ENCODE data around the gene DTNBP1.
A peak's percentile ranks its signal among the peaks of the same experiment; 100 is the strongest.

Gene DTNBP1

DNA sequence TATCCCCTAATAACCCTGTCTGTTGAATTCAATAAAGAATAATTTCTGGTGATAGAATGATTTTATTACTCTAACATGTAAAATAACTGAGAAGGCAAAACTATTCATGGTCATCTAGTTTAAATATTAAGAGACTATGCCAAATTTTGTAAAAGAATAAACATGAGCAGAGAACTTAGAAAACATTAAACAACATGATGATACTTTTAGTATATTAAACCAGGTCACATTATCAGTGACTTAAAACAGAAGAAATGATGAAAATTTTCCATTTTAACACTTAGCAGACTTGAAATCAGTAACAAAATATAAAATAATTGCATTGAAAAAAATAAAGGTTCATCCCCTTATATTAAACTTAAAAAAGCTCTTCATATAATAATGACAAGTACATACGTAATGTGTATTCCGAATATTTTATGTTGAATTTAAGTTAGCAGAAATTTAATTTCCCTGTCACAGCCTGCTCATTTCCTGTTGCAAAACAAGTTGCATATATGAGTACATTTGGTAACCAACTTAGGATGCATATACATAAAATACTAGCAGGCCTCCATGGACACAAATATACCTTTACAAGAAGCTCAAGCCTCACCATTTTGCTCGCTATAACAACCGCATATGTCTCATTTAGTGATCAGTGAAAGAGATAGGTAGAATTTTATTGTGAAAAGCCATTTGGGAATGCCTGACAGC lies 40.6 kb downstream of the DTNBP1 start:
- peak; percentile 24 for DNase-seq

GRCh38 chr6:15621203-15622044 lies 41.4 kb downstream of the DTNBP1 start:
- DNase-seq, result peak; percentile 85

- DNase-seq, result no peak
These were observed 42.2 kb downstream of the DTNBP1 start for GRCh38 chr6:15620611-15621010.

GRCh38 chr6:15619330-15619729 lies 43.5 kb downstream of the DTNBP1 start:
- DNase-seq, result no peak

DNA sequence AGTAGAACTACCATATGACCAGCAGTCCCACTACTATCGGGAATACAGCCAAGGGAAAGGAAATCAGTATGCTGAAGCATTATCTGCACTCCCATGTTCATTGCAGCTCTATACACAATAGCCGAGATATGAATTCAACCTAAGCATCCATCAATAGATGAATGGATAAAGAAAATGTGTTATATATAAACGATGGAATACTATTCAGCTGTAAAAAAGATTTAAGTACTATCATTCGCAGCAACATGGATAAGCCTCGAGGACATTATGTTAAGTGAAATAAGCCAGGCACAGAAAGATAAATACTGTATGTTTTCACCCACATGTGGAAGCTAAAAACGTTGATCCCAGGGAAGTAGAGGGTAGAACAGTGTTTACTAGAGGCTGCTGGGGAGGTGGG lies 44.1 kb downstream of the DTNBP1 start:
- DNase-seq, result no peak

DNA sequence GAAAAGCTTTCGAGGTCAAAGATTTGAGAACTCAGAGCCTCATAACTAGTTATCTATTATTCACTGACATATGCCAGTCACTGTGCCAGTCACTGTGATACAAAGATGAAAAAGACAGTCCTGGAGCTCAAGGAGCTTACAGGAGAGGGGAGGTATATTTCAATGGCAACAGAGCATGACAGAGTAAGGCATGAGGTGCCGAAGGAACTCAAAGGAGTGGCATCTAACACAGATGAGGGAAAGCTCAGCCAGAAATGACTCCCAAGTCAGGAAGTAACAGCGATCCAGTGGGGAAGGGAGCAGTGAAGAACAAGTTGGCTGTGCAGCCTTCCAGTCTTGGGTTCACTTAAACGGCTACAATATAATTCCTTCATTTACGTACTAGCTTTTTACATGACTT lies 46.6 kb downstream of the DTNBP1 start:
- no peak for DNase-seq

DNA sequence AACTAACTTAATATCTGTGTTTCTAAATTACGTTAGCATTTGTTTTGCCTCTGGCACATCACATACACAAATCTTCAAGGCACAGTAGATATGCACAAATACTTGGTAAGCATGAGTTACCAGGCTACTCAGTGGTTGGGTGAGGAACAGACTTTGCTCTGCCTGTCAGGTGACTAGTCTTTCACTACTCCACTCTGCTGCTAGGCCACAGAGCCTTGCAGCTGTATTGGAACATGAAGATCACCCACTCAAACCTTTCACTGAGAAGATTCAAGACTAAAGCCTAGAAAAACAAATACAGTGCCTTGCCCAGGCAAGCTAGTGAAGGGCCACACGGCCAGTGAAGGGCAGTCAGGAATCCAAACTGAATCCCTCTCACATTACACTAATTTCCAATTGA lies 47.0 kb downstream of the DTNBP1 start:
- DNase-seq, result no peak

- DNase-seq, result no peak
These were observed 48.6 kb downstream of the DTNBP1 start for GRCh38 chr6:15614277-15614676.

GRCh38 chr6:15608396-15608795 lies 54.4 kb downstream of the DTNBP1 start:
- no peak for DNase-seq

GRCh38 chr6:15607603-15608002 lies 55.2 kb downstream of the DTNBP1 start:
- no peak for DNase-seq

DNA sequence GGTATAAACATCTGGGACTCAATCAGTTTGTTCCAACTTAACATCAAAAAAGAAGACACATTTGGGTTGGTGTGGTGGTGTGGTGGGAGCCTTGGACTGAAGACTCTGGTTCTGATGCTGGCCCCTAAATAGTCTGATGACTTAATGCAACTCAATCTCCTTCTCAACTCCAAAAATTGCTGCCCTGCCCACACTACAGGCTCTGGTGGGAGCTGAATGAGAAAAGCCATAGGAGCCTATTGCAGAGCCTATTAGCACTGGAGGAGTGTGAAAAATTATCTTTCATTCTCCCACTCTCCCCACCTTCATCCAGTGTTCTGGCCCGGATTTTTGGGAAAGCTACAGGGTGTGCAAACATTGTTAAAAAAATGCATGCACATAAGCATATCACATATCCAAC lies 56.5 kb downstream of the DTNBP1 start:
- DNase-seq, result no peak

- no peak for DNase-seq
These were observed 58.0 kb downstream of the DTNBP1 start for GRCh38 chr6:15604843-15605242.

GRCh38 chr6:15602154-15602553 lies 60.7 kb downstream of the DTNBP1 start:
- DNase-seq, result no peak

DNA sequence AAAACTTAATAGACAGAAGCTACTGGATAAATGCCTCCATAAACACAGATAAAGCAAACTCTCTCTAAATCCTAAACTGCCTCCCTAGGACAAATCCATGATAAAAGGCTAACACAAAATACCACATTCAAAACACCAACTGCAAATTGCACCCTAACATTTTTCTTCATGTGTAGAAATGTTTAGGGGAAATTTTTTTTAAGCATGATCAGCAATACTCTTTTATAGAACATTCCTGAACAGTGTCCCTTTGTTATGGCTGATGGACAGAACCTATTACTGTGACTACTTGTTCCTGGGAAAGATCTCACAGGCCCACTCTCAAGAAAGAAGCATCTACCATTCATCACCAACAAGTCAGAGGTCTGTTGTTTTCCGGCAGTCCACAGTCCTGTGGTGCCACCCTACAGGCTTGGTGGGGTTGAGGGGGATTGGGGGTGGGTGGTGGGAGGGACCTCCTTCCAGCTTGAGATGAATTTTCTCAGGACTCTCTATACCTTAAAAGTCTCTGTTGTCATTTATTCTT lies 64.5 kb downstream of the DTNBP1 start:
- no peak for DNase-seq

GRCh38 chr6:15596186-15596896 lies 66.5 kb downstream of the DTNBP1 start:
- DNase-seq, result peak; percentile 86

DNA sequence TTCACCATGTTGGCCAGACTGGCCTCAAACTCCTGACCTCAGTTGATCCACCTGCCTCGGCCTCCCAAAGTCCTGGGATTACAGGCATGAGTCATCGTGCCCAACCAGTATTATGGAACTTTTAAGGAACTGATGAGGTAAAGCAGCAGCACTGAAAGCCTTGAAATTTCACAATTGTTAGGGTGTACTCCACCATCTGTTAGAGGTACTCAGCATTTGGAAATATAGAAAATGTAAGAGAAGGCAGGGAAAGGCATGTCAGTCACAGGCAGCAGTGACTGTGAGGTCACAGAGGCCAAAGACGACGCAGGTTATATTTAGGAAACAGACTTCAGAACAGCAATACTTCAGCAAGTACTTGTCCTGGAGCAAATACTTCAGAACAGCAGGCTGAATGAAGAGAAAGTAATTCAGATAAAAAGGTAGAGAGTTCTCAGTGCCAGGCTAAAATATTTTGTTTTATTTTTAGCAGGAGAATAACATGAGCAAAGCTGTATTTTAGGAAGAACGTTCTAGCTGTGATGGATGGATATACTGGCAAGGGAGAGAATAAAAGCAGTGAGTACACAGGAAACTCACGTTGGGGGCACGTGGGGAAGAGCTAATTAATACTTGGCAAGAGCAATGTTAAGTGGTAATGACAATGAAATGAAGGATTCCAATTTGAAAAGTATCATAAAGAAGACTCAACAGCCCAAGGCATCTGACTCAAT lies 67.2 kb downstream of the DTNBP1 start:
- DNase-seq, result peak; percentile 96

GRCh38 chr6:15594512-15595259 lies 68.1 kb downstream of the DTNBP1 start:
- no peak for DNase-seq

- no peak for DNase-seq
These were observed 69.0 kb downstream of the DTNBP1 start for GRCh38 chr6:15593798-15594197.

DNA sequence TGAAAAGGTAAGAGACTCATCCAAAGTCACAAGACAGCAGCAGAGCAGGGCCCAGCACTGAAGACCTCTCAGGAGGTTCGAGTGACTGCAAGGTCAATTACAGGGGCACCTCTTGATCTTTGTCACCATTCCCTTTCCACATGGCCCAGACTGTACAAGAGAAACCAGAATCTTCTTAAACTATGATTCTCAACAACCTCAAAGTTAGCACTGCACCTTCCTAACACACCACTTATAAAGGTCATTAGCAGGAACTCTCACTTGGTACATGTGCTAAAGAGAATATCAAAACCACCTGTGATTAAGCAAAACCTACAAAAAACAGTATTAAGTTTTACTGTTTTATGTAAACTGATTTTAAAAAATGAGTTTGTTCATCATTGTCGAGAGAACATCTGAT lies 70.2 kb downstream of the DTNBP1 start:
- DNase-seq, result no peak

DNA sequence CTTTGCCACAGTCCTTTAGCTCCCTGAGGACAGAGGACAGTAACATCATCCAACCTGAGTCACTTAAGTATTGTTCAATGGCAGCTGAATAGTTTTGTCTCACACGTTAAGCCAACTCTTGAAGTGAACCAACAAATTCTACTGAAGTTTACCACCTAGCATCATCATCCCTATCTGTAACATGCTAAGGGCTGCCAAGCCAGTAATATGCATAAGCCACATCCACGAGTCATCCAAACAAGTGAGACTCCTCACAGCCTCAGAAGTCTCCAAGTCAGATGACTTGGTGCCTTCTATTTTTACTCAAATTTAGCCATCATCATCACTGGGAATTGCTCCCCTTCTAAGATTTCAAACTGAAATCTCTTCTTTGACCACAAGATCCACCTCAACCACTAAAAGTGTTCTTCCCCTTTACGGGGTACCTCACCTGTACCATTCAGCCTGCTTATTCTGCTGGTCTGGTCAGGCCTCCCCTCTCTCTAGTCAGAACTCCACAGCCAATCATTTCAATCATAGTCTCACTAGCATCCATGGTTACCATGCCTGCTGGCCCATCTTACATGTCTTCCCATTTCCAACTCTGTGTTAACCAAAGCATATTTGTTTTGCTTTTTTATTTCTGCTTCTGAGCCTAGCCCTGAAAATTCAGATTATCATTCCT lies 73.7 kb downstream of the DTNBP1 start:
- DNase-seq, result peak; percentile 42

DNA sequence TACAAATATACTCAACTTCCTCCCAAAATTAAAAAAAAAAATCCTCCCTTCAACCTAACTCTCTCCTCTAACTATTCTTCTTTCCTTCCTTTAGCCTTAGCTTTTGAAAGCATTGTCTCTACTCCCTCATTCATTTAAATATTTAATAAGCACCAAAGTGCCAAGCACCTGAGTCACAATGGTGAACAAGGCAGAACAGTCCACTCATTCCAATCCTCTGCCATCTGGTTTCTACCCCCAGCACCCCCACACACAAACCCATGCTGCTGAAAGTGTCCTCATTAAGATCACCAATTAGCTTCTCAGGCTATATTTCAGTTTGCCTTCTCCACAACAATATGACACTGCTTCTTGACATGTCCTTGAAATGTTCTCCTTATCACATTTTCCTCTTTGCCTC lies 76.3 kb downstream of the DTNBP1 start:
- no peak for DNase-seq

Data from MV-4-11 (cell line).